ENCODE data around the gene HARS1. TPM values are rescaled to one million over a fixed set of nuclear protein-coding genes. Genes with fewer than 3 reads are reported as not detected.
A peak's percentile ranks its signal among the peaks of the same experiment; 100 is the strongest.

Gene HARS1
- total RNA-seq (2016; rRNA removed; fragmentation: Illumina TruSeq; extraction: Trizol) = 66.2 and 78.8 TPM in 2 replicates
- total RNA-seq (2016; cell fraction: cytosol; rRNA removed; fragmentation: Illumina TruSeq; extraction: Trizol; ENCODE audit: low read depth) = 13.1 and 14.5 TPM in 2 replicates
- total RNA-seq (2016; cell fraction: insoluble cytoplasmic fraction; rRNA removed; fragmentation: Illumina TruSeq; extraction: Trizol) = 70.2 and 81.1 TPM in 2 replicates
- total RNA-seq (2016; cell fraction: membrane; rRNA removed; fragmentation: Illumina TruSeq; extraction: Trizol) = 20.9 and 21.9 TPM in 2 replicates
- total RNA-seq (2016; cell fraction: nucleus; rRNA removed; fragmentation: Illumina TruSeq; extraction: Trizol) = 45.1 and 48.6 TPM in 2 replicates
- 36.9 and 37.2 TPM in 2 replicates for polyA plus RNA-seq (2011; rRNA removed)
- 33.8 and 44.9 TPM in 2 replicates for polyA plus RNA-seq (2011; cell fraction: cytosol; rRNA removed)
- 45.2 and 53.9 TPM in 2 replicates for polyA plus RNA-seq (2011; cell fraction: nucleus; rRNA removed)
- 36.0 and 36.8 TPM in 2 replicates for polyA plus RNA-seq (2012)
- polyA plus RNA-seq (2016; cell fraction: cytosol; fragmentation: Illumina TruSeq; extraction: Trizol; ENCODE audit: low read depth) = 7.2 and 8.5 TPM in 2 replicates
- polyA plus RNA-seq (2016; cell fraction: insoluble cytoplasmic fraction; fragmentation: Illumina TruSeq; extraction: Trizol; ENCODE audit: low read depth) = 86.5 and 89.9 TPM in 2 replicates
- 13.6 and 14.8 TPM in 2 replicates for polyA plus RNA-seq (2016; cell fraction: membrane; fragmentation: Illumina TruSeq; extraction: Trizol; ENCODE audit: low read depth)
- polyA plus RNA-seq (2016; cell fraction: nucleus; fragmentation: Illumina TruSeq; extraction: Trizol; ENCODE audit: insufficient read depth, low read depth) = 117 and 121 TPM in 2 replicates
- polyA minus RNA-seq (2011; rRNA and poly(A)+ RNA removed; ENCODE audit: low replicate concordance) = 23.8 and 62.7 TPM in 2 replicates
- polyA minus RNA-seq (2011; cell fraction: cytosol; rRNA and poly(A)+ RNA removed) = 19.5 and 25.5 TPM in 2 replicates
- 42.5 and 53.8 TPM in 2 replicates for polyA minus RNA-seq (2011; cell fraction: nucleus; rRNA and poly(A)+ RNA removed)
- percentile 73 among the genes with signal in this experiment for Bru-seq, nascent RNA
- BruChase-seq, experiment 1, labeled RNA remaining after a 6-hour chase = percentile 86 among the genes with signal in this experiment
- BruChase-seq, experiment 2, labeled RNA remaining after a 2-hour chase = percentile 82 among the genes with signal in this experiment
- long read RNA-seq, experiment 1, transcript HARS-202 (11 exons, 1,401 nt) = minor isoform, 12 of 142 reads
- long read RNA-seq, experiment 1, transcript HARS-215 (13 exons, 1,945 nt) = major isoform, 110 of 142 reads
- long read RNA-seq, experiment 1, partial matches to known transcripts = 10 of 142 reads
- long read RNA-seq, experiment 1, other reads (novel, unspliced or antisense) = 5 of 142 reads
- long read RNA-seq, experiment 2, transcript HARS-215 (13 exons, 1,945 nt) = major isoform, 51 of 83 reads
- long read RNA-seq, experiment 2, partial matches to known transcripts = 8 of 83 reads
- long read RNA-seq, experiment 2, other reads (novel, unspliced or antisense) = 14 of 83 reads

- ChIA-PET POLR2A (interaction anchor here (0.5 to 2.2 kb wide), 25 partner anchors 9 to 290 kb away, joined by 3 to 44 read pairs (median 6); partner anchors contain the start of genes ANKHD1, EIF4EBP3, IK and NDUFA2), CTCF (ENCODE audit: low intra/inter-chr PET ratio, low total read pairs) (no interaction called here)
- peak within 1 kb of the TSS; percentile 84 for H3K27ac ChIP-seq (ENCODE audit: extremely low read length, insufficient read depth, low read length)
- DNase-seq (ENCODE audit: low spot score) = peak; percentile 94
- no peaks in the 10 kb centered on the region for H4K20me1 ChIP-seq (ENCODE audit: insufficient read depth, low read length)
- WGBS (ENCODE audit: low lambda C conversion rate) = 1% methylated on average over 41 of the region's 61 CpGs
- H3K9ac ChIP-seq (ENCODE audit: insufficient read depth, low read depth, low read length) = peak within 1 kb of the TSS; percentile 86
- peaks cover 28% of the 10 kb centered on the region for H3K4me1 ChIP-seq (ENCODE audit: insufficient read depth, low read length)
- H3K27me3 ChIP-seq (ENCODE audit: control insufficient read depth in 1 of 2, insufficient read depth in 2 of 2, low read length in 2 of 2) = no peaks in the 10 kb centered on the region; a peak in 1 of 5 replicates
- intact Hi-C loops (cut with micrococcal nuclease; ENCODE audit: unreplicated experiment) = loop anchor here (1.0 to 2.0 kb wide), 5 partner anchors 27 to 144 kb away; partner anchors contain the start of genes EIF4EBP3, IK, NDUFA2 and TMCO6
- peak within 1 kb of the TSS; percentile 89 for H3K4me2 ChIP-seq (ENCODE audit: low read depth, low read length)
- peak within 1 kb of the TSS; percentile 82 to 98 (median 87) for H3K4me3 ChIP-seq (replicated peaks in 1 of 3; ENCODE audit: insufficient read depth in 1 of 3, low read depth in 2 of 3, low read length in 3 of 3)
- peaks cover 10 to 34% of the 10 kb centered on the region in 2 experiments for H3K36me3 ChIP-seq (replicated peaks in 1 of 2; ENCODE audit: control insufficient read depth in 1 of 2, insufficient read depth in 2 of 2, low read length in 2 of 2)
- FAIRE-seq = peak; percentile 87
- no TSS peak for BruUV-seq (replicated peaks)
- peaks cover 36% of the 10 kb centered on the region for H3K79me2 ChIP-seq (ENCODE audit: insufficient read depth, low read length)
- ATAC-seq = peak; percentile 98
- H2AFZ ChIP-seq (ENCODE audit: low read length) = peak within 1 kb of the TSS; percentile 59
- in situ Hi-C loops (cut with HindIII; ENCODE audit: extremely low pct_ligation_motif_present, low pct_unique_long_range_greater_than_20kb) = no loop called here
- no peaks in the 10 kb centered on the region for H3K9me3 ChIP-seq (ENCODE audit: low read length)
- TF ChIP-seq PCBP2 (optimal IDR thresholded peaks at IDR 0.05; ENCODE audit: low read depth, low read length, poor library complexity, severe bottlenecking) = no peak
- no peak for TF ChIP-seq NAIF1 (CRISPR knock-in tag; IDR thresholded peaks at IDR 0.05; ENCODE audit: borderline replicate concordance)
- TF ChIP-seq NFYB (CRISPR knock-in tag; IDR thresholded peaks at IDR 0.05) = peak; percentile 44; the same call in 1 of the 2 replicates
- TF ChIP-seq ZNF337 (CRISPR knock-in tag; IDR thresholded peaks at IDR 0.05; ENCODE audit: borderline replicate concordance, low read depth) = no peak
- TF ChIP-seq CEBPG (CRISPR knock-in tag; IDR thresholded peaks at IDR 0.05) = peak; percentile 47
- peak; percentile 90 for TF ChIP-seq DR1 (CRISPR knock-in tag; IDR thresholded peaks at IDR 0.05)
- TF ChIP-seq ZNF572 (CRISPR knock-in tag; IDR thresholded peaks at IDR 0.05) = 0 out of 2 replicates have a peak, but pooled peaks have one; percentile 61
- peak; percentile 98 for TF ChIP-seq ZNF501 (CRISPR knock-in tag; IDR thresholded peaks at IDR 0.05)
- TF ChIP-seq ZNF703 (CRISPR knock-in tag; IDR thresholded peaks at IDR 0.05; ENCODE audit: borderline replicate concordance) = no peak
- peak; percentile 92; the same call in 1 of the 2 replicates for TF ChIP-seq ZFP82 (CRISPR knock-in tag; IDR thresholded peaks at IDR 0.05; ENCODE audit: borderline replicate concordance)
- TF ChIP-seq ZNF34 (CRISPR knock-in tag; IDR thresholded peaks at IDR 0.05; ENCODE audit: borderline replicate concordance) = no peak
- TF ChIP-seq ZNF768 (CRISPR knock-in tag; IDR thresholded peaks at IDR 0.05) = peak; percentile 46
- 0 out of 2 replicates have a peak, but pooled peaks have one; percentile 58 for TF ChIP-seq ZNF720 (CRISPR knock-in tag; IDR thresholded peaks at IDR 0.05)
- TF ChIP-seq ZNF414 (CRISPR knock-in tag; IDR thresholded peaks at IDR 0.05) = peak; percentile 59; the same call in 1 of the 2 replicates
- TF ChIP-seq ZNF484 (CRISPR knock-in tag; IDR thresholded peaks at IDR 0.05; ENCODE audit: borderline replicate concordance, low read depth) = no peak
- TF ChIP-seq MEIS2 (CRISPR knock-in tag; IDR thresholded peaks at IDR 0.05) = peak; percentile 69; the same call in 1 of the 2 replicates
- TF ChIP-seq ZMYM3 (CRISPR knock-in tag; IDR thresholded peaks at IDR 0.05) = no peak; the same call in 1 of the 2 replicates
Measured at GRCh38 chr5:140690941-140691924, at the start of gene HARS1, which contains the start of gene HARS2. Gene HARS1 (minus strand): TSS chr5:140691370. CDS start chr5:140691304, 66 bp downstream. Gene HARS2 (plus strand): TSS chr5:140691455. CDS start chr5:140691649, 194 bp downstream.
